ENCODE data around the gene TRIM22.

DNA sequence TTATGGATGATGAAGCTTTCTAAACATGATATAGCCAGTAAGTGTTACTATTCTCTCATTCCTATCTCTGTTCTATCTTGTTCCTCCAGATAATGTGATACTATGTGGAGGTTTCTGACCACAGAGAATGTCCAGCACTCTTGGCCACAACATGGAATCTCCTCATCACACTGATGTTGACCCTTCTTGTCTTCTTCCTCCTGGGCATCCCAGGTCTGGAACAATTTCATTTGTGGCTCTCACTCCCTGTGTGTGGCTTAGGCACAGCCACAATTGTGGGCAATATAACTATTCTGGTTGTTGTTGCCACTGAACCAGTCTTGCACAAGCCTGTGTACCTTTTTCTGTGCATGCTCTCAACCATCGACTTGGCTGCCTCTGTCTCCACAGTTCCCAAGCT lies 36.8 kb downstream of the TRIM22 start:
- TF ChIP-seq, protein P1, sequence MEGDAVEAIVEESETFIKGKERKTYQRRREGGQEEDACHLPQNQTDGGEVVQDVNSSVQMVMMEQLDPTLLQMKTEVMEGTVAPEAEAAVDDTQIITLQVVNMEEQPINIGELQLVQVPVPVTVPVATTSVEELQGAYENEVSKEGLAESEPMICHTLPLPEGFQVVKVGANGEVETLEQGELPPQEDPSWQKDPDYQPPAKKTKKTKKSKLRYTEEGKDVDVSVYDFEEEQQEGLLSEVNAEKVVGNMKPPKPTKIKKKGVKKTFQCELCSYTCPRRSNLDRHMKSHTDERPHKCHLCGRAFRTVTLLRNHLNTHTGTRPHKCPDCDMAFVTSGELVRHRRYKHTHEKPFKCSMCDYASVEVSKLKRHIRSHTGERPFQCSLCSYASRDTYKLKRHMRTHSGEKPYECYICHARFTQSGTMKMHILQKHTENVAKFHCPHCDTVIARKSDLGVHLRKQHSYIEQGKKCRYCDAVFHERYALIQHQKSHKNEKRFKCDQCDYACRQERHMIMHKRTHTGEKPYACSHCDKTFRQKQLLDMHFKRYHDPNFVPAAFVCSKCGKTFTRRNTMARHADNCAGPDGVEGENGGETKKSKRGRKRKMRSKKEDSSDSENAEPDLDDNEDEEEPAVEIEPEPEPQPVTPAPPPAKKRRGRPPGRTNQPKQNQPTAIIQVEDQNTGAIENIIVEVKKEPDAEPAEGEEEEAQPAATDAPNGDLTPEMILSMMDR (IDR thresholded peaks at IDR 0.05; ENCODE audit: poor library complexity, severe bottlenecking) = no peak
- no peak for TF ChIP-seq TAF1 (IDR thresholded peaks at IDR 0.05; ENCODE audit: low read depth)
- TF ChIP-seq REST (IDR thresholded peaks at IDR 0.05; ENCODE audit: borderline replicate concordance) = no peak
